ENCODE results near the gene CADPS2.

Gene CADPS2

DNA sequence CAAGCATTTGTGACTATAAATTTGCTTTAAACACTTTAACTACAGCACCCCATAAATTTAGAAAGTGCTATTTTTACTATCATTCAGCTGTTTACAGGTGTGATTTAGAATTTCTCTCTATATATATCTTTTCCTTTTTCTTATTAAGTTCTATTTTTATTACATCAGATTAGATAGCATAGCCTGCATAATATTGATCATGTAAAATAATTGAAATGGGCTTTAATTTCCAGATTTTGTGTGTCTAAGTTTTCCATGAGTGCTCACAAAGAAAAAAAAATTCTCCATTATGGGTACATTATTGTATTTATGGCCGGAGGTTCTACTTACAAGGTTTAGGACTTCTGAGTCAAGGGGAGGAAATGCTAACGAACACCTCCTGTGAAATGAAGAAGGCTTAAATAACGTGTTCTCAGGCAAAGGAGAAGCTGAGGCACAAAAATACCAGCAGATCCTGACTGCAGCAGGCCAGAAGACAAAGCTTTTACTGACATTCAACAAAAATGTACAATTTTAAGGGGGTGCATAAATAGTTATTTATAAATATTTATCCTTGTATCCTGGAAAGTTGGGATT is 301.5 kb downstream of the CADPS2 start:
- DNase-seq, result no peak

DNA sequence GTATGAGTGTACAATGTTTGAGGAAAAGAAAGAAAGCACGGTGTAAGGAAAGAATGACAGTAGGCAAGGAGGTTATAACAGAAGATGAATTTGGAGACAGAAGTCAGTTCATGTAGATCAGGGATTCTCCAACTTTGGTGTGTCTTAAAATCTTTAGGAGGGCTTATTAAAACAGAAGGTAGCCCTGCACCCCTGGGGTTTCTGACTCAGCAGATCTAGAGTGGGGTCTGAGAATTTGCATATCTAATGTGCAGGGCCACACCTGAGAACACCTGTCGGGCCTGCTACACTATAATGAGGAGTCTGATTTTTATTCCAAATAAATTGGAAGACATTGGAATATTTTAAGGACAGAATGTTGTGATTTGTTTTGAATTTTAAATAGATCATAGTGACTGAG is 307.9 kb downstream of the CADPS2 start:
- DNase-seq, result no peak

DNA sequence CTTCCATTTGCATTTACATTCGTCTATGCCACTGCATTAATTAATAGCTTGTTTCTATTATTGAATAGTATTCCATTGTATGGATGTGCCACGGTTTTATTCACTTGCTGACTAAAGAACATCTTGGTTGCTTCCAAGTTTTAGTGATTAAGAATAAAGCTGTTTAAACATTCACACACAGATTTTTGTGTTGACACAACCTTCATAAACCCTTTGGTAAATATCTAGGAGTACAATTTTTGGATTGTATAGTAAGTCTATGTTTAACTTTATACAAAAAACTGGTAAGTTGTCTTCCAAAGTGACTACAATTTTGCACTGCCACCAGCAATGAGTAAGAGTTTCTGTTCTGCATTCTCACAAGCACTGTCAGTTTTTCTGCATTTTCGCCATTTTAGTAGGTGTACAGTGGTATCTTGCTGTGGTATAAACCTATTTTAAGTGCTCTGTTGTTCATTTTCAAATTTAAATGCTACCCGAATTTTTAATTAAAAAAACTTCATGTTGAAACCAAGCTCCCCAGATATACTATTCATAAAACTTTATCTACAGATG is 308.7 kb downstream of the CADPS2 start:
- DNase-seq, result no peak

DNA sequence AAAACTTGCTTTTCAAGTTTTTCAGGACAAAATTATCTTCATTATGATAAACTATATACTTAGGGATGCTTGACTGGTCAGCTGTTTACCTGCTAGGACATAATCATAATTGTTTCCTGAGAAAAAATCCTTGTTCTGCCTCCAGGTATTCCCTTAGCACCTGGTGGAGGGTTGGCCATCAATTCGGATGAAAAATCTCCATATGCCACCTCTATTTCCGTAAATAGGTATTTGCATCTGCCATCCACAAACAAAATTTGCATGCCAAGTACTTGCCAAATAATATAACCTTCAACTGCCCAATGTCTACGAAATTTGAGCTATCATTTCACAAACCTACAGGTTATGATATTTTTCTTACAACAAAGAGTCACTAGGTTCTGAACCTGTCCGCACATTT is 313.6 kb downstream of the CADPS2 start:
- DNase-seq, result no peak

DNA sequence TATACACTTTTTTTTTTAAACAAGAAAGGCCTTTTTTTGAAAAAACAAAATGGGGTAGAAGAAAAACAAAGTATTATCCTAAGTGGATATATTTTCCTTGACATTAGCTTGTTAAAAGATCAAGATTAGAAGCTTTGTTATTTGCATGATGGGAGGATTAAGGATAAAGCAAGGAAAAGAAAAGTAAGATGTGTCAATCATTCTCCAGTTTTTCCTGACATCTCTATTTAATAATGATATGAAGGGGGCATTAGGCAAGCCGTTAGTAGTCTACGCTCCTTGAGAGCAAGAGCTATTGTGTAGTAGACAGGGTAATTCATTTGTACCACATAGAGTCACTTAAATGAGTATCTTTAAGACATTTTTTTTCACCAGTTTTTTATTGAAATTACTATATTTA is 324.9 kb downstream of the CADPS2 start:
- DNase-seq, result no peak

DNA sequence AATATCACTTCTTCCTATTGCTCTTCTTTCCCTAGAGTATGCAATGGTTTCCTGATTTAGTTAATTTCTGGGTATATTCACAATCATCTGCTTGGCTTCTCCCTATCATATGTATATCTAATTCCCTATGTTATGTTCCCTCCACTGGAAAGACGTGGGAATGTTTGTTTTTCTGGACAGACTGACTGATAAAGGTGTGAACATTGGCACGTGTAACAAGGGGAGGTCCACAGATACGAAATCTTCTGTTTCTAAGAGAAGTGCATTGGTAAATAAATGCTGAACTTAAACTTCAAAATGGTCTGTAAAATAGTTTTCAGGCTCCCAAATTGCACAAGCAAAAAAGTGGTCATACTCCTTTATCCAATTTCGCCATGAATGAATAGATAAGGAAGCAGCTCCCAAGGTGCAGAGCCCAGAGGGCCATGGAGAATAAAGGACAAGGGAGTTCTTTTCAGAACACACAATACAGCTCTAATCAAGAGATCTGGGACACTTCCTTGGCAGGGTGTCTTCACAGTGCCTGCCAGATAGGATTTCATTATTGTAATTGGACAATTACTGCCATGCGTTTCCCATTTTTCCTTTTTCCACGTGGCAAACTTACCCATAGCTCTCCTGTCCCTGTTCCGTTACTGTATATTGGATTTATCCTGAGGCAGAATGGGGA is 329.3 kb downstream of the CADPS2 start:
- no peak for DNase-seq

DNA sequence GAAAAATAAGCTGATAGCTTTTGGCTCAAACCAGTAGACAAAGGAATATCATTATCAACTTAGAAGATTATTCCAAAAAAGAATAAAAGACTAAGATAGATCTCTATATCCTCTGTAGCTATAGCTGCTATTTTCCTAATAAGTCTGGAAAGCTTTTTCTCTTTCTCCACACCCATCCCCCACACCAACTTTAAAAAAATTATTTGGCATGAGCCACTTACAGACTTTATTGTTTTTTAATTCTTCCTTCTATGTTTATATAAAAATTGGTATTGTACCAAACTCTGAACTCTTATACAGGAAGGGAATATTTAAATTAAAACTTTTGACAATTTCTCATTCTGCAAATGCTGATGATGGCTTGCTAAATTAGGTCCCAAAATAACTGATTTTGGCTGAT is 330.0 kb downstream of the CADPS2 start:
- DNase-seq, result no peak

DNA sequence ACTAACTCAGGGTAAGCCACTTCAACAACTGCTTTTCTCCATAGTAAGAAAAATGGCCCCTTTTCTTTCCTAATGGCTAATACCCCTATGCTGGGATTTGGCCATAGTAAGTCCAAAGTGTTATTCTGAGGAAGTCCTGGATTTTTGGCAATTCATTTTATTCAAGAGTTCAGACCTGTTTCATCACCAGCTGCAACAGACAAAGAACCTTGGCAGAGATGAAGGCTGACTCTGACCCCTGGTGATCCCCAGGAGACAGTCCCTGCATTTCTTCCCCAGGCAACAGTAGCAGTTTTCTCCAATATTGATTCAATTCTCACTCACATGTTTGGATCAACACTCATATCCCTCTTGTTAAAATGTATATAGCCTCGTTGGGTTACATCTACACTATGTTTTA is 332.5 kb downstream of the CADPS2 start:
- no peak for DNase-seq

DNA sequence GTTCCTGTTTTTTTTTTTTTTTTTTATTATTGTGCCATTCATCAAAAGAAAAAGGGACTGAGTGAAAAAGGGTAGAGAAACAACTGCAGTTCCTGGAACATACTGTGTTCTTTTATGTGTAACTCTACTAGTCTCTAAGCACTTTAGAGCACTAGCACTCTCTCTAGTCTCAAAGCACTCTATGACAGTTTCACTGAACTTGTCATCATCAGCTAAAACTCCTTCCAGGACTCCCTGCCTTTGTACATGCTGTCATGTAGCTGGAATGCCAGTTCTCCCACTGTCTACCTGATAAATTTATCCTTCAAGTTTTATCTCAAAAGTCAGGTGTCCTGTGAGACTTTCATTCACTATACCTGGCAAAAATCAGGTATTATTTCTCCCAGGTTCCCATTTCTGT is 333.5 kb downstream of the CADPS2 start:
- no peak for DNase-seq

DNA sequence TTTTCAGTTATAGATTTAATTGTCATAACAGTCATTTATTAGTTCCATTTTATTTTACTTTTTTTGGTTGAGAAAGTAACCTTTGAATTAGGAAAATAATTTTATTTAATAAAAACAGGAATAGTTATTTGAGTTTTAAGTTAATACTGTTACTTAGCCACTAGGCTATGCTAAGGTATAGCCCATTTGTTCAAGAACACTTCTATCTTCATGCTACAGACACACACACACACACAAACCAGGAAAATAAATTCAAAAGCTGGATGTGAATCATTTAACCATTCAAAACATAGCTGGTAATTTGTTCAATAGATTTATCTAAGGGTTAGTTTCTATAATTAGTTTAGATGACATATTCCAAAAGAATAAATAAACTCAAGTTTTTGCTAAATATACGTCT is 335.7 kb downstream of the CADPS2 start:
- DNase-seq, result no peak

DNA sequence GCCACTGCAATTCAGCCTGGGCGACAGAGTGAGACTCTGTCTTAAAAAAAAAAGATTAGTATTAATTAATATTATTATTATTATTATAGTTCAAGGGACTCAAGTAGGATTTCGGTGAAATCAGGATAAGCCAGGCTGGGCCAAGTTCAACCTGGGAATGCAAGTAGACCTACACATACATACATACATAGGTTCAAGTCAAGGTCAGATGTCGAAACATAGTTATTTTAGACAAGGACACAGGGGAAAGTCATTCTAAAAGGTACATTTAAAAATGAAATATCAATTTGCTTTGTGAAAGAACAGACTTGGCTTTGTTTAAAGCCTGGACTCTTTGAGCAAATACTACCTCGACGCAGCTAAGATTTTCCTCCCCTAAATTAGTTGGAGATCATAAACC is 336.7 kb downstream of the CADPS2 start:
- no peak for DNase-seq

DNA sequence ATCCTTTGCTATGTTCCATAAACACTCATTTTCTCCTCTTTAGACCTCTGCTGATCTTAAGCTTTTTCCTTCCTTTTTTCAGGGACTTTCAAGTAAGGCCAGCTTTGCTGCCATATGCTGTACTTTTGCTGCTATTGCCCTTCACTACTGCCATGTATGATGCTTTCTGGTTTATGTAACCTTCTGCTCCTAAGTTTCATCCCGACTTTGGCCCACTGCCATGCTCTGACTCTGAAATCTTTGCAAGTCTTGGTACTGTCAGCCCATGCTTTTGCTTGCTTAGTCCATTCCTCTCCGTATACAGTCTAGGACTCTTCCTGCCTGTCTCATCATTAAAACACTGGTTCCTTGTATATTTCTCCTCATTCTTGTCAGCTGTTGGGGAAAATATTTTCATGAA is 339.8 kb downstream of the CADPS2 start:
- no peak for DNase-seq

DNA sequence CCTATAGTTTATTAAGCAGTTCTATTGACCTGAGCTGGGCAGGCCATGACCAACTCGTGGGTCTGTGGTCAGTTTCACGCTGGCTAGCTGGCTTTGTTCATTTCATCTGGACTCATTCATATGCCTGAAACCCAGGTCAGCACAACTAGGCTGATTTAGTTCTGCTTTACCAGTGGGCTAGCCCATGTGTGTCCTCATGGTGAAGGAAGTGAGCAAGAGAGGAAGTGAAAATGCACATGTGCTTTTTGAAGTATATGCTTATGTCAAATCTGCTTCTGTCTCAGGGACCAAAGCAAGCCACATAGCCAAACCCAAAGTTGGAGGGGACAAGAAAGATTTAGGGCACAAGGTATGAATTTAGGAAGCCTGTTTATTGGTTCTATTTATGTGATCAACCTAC is 341.8 kb downstream of the CADPS2 start:
- DNase-seq, result no peak

DNA sequence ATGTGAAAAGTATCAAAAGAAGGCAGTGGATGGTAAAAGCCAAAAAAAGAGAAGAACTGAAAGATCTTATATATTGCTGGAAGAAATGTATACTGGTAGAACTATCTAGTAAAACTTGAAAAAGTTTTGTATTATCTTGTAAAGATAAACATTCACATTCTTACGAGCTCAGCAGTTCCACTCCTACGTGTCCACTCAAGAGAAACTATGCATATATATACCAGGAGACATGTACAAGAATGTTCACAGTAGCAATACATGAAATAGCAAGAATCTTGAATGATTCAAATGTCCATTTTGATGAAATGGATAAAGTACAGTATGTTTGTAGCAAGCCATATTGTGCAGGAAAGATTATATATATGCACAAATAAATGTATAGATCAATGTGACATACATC is 342.4 kb downstream of the CADPS2 start:
- no peak for DNase-seq

DNA sequence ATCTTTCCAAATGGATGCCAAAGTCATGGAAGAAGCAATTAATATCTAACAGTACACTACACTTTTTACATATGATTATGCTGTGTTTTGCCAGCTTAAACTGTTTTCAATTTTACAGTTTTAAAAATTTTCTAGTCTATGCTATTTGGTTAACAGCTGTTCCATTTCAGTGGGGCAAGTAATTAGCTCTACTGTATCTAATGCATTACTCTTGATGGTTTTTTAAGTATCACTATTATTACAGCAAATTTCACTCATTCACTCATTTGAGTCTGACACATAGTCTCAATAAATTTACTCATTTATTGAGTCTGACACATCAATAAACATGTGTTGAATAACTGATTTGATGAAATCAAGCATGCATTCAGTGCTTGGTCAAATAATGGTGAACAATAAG is 343.1 kb downstream of the CADPS2 start:
- no peak for DNase-seq

DNA sequence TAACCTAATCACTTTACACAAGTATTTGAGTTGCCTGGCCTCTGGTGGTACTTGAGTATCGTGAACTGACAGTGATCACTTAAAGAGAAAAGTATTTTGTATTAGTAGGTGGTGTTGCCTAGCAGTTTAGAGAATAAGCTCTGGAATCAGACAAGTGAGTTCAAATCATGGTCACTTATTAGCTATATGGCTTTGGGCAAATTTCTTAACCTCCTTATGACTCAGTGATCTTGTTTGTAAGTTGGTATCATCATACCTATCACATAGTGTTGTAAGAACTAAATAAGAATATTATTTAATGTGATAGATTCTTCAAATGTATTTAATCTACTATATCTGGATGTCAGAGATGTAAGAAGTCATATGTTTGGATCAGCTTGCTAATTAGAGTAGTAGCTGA is 351.2 kb downstream of the CADPS2 start:
- no peak for DNase-seq

DNA sequence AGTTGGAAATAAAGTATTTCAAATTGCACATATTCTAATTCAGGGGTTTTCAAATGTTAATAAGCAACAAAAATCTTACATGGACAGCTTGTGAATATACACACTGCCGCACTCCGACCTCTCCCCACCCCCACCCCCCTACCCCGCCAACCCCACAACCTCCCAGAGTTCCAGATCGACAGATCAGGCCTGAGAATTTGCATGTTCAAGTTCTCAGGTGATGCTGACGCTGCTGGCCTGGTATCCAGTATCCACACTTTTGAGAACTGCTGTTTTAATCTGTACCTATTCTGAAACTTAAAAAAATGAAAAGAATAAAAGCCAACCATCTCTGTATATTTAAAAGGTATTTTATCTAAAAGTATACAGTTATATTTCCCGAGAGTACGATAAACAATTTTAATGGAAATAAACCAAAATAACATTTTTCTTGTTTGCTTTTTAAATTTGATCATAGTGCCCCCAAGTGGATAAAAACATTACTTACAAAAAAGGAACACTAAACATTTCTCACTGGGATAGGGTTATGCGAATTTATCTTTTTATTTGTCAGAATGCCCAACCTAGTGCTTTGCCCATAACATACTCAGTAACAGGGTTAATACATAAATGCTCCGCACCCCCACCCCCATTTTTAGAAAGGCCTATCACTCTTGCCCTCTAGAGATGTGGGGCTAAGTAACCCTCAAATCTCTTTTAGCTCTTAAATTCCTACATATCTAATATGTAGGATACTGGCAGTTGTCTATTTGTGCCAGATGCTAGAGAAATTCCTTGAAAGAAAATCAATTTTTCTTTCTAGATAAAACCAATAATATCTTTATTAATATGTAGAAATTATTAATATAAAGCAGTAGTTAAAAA is 353.6 kb downstream of the CADPS2 start:
- DNase-seq, result no peak

DNA sequence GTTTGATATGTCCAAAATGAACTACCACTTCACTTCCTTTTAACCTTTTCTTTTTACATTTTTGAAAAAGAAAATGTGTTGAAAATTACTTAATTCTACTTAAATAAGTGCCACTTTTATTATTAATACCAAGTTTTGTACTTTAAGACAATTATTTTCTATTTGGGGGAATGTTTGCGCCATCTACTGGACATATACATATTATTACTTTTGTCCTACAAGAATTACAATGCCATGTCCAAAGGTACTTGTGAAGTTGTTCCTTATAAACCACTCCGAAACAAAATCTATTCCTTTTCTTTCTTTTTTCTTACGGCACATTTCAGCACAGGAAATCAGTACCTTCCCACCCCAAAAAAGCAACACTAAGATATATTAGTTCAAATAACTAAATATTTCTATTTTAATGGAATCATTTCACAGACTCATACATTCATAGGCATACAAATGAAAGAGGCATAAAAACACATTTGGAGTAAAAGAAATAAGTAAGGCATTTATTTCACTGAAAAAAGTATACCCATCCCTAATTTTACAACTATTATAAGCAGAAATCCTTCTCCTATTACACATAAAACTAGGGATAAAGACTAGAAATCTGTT is 357.3 kb downstream of the CADPS2 start:
- DNase-seq, result peak; percentile 47

DNA sequence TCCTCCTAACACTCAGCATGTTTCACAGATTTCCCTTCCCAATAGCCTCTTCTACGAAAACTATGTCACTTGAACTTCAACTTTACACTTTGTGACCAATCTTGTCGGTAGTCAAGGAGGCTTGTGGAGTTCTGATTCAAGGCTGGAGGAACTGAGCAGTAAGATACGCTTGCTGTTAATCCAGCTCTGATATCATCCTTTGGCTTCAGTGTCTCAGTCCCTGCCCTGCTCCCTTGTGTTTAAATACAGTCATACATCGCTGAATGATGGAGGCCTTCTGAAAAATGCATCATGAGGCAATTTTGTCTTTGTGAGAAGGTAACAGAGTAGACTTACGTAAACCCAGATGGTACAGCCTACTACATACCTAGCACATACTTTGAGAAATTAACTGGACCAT is 360.9 kb downstream of the CADPS2 start:
- no peak for DNase-seq

DNA sequence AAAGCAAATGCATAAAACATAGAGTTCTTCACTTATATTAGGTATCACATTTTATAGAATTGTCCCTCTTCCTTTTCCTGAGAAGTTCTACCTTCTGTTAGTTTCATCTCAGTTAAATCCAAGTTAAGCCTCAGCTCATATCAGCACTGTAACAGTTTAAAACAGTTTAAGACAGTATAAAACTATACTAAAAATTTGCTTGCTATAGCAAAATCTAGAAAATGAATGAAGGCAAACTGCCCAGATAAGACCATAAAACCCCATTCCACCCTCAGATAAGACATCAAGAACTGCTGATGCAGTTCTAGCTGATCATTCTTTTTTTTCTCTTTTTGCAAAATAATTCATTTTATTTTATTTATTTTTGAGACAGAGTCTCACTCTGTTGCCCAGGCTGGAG is 364.5 kb downstream of the CADPS2 start:
- DNase-seq, result no peak

DNA sequence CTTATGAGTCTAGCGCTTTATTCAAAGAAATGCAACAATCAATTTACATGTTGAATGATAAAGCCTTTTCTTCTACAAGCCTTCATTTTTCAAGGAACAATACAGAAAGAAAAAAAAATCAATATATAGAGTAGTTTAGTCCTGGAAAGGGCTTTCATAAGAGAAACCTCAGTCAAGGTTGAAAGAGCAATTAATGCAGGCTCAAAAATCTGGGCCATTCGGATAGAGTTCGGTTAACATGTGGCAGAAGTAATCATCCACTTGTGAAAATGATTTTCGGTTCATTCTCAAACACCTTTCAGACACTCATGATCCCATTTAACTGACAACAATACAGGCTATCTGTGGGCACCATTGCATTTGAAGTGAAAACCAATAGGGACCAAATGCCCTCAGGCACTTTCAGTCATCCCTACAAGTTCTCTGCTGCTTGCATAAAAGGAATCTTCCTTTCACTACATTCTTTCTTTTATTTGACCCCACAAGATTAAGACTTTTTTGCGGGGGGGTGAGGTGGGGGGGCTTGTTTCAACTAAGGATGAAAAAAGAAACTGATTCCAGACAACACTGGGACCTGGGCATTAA is 365.2 kb downstream of the CADPS2 start:
- peak; percentile 40 for DNase-seq

DNA sequence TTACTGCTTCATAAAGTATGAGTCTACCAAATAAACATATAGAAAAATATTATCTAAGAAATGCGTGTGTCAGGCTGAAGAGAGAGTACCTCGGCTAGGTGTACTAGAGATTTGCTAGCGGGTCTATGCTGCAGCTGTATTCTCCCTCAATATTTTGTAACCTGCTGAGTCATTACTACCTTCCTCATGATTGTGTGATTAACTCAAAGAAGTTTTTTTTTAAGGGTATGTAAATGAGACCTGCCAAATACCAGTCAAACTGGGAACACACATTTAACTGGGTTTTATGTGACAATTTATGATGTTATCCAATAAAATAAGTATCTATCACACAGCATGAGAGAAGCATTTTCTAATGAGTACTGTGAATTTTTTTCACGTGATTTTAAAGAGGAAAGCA is 367.8 kb downstream of the CADPS2 start:
- no peak for DNase-seq

DNA sequence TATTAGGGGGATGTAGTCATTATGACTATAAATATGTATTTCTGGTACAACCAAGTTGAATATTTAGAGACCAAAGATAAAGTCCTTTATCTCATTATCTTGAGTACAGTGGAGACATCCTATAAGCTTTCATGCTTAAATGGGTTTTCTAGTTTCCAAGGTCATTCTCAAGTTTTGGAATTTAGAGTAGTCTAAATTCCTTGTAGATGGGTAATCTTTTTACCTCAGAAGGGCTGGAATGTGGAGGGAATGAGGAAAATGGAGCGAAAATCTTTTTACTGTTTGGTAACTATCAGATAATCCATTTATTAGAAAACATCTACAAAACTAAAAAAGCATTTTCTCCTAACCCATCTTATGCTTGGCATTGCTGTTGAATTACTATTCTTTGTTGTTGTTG is 368.7 kb downstream of the CADPS2 start:
- no peak for DNase-seq

Measured in NCI-H345 (cell line).